ENCODE data around the gene ASH1L.

The ASH1L gene

GRCh38 chr1:155540000-155540874, 22.4 kb downstream of the ASH1L start:
- H3K4me3 ChIP-seq (replicated peaks; ENCODE audit: low read depth, low read length): no peak overlapping the region
- TF ChIP-seq CTCF (IDR thresholded peaks at IDR 0.05; ENCODE audit: low read length, missing control alignments): no peak
- DNase-seq (ENCODE audit: low read depth): no peak

GRCh38 chr1:155537193-155537592, 25.4 kb downstream of the ASH1L start:
- no peak overlapping the region for H3K4me3 ChIP-seq (replicated peaks; ENCODE audit: low read depth, low read length)
- no peak for TF ChIP-seq CTCF (IDR thresholded peaks at IDR 0.05; ENCODE audit: low read length, missing control alignments)
- DNase-seq (ENCODE audit: low read depth): no peak

- DNase-seq (ENCODE audit: low read depth): peak; percentile 37
- TF ChIP-seq CTCF (IDR thresholded peaks at IDR 0.05; ENCODE audit: low read length, missing control alignments): no peak
These were observed 31.0 kb downstream of the ASH1L start for GRCh38 chr1:155531624-155532023.

GRCh38 chr1:155529929-155530328, 32.7 kb downstream of the ASH1L start:
- no peak for TF ChIP-seq CTCF (IDR thresholded peaks at IDR 0.05; ENCODE audit: low read length, missing control alignments)
- no peak for DNase-seq (ENCODE audit: low read depth)
- no peak overlapping the region for H3K4me3 ChIP-seq (replicated peaks; ENCODE audit: low read depth, low read length)

More at GRCh38 chr1:155531624-155532023, 31.0 kb downstream of the ASH1L start:
- H3K4me3 ChIP-seq (replicated peaks; ENCODE audit: low read depth, low read length): no peak overlapping the region

- H3K4me3 ChIP-seq (replicated peaks; ENCODE audit: low read depth, low read length): no peak overlapping the region
- TF ChIP-seq CTCF (IDR thresholded peaks at IDR 0.05; ENCODE audit: low read length, missing control alignments): no peak
- no peak for DNase-seq (ENCODE audit: low read depth)
These were observed 33.5 kb downstream of the ASH1L start for GRCh38 chr1:155529109-155529508.

GRCh38 chr1:155527677-155528076, 34.9 kb downstream of the ASH1L start:
- TF ChIP-seq CTCF (IDR thresholded peaks at IDR 0.05; ENCODE audit: low read length, missing control alignments): no peak
- no peak overlapping the region for H3K4me3 ChIP-seq (replicated peaks; ENCODE audit: low read depth, low read length)
- DNase-seq (ENCODE audit: low read depth): no peak

GRCh38 chr1:155526356-155526755, 36.2 kb downstream of the ASH1L start:
- DNase-seq (ENCODE audit: low read depth): no peak
- H3K4me3 ChIP-seq (replicated peaks; ENCODE audit: low read depth, low read length): no peak overlapping the region
- no peak for TF ChIP-seq CTCF (IDR thresholded peaks at IDR 0.05; ENCODE audit: low read length, missing control alignments)
